CD8-positive, alpha-beta memory T cell (primary cell): ENCODE data around the gene OR8B12. TPM values are rescaled to one million over a fixed set of nuclear protein-coding genes. Genes with fewer than 3 reads are reported as not detected.

Experiments used
- CTCF ChIA-PET: fragments of 350-600 bp; sonication (Branson Sonifier 250); formaldehyde crosslinking; loops from one replicate; lab custom pipeline; 2021; ENCODE audit warnings: antibody characterized with exemption; lab: Charles Lee
- POLR2A ChIA-PET: fragments of 350-600 bp; sonication (Branson Sonifier 250); formaldehyde crosslinking; loops from one replicate; lab custom pipeline; 2021; ENCODE audit warnings: antibody characterized with exemption; lab: Charles Lee
- DNase-seq, 5 donors: peaks; one replicate each; pipeline versions ENCODE4 v3.0.0 to v3.0.0-alpha.2; 2020 to 2022; ENCODE audit warnings: mixed read lengths in 1 of 5
- H3K27ac ChIP-seq: one replicate; pipeline ENCODE4 v1.7.0; 2013; ENCODE audit warnings: low read depth, mild to moderate bottlenecking, low read length, moderate library complexity
- H3K27me3 ChIP-seq: 2 replicates; pipeline ENCODE4 v1.7.0; 2013; ENCODE audit warnings: low read length, mild to moderate bottlenecking; ENCODE audit not compliant: insufficient read depth, poor library complexity, severe bottlenecking
- H3K36me3 ChIP-seq: 2 replicates; pipeline ENCODE4 v1.7.0; 2013; ENCODE audit warnings: mild to moderate bottlenecking, low read length, moderate library complexity; ENCODE audit not compliant: insufficient read depth
- H3K4me1 ChIP-seq: 2 replicates; pipeline ENCODE4 v1.7.0; 2013; ENCODE audit warnings: mild to moderate bottlenecking, low read length, moderate library complexity; ENCODE audit not compliant: insufficient read depth
- H3K4me3 ChIP-seq: 2 replicates; pipeline ENCODE4 v1.7.0; 2013; ENCODE audit warnings: mild to moderate bottlenecking, low read length
- H3K9me3 ChIP-seq: 2 replicates; pipeline ENCODE4 v1.7.0; 2013; ENCODE audit warnings: mild to moderate bottlenecking, low read length
- H3K27ac Mint-ChIP-seq, 8 donors: one replicate each; pipeline ENCODE4 v1.8.0; 2020 to 2021; ENCODE audit warnings: mixed read lengths in 8 of 8, mild to moderate bottlenecking in 6 of 8, inconsistent platforms in 3 of 8, moderate library complexity in 3 of 8
- H3K27me3 Mint-ChIP-seq, 2 donors: one replicate each; pipeline ENCODE4 v1.8.0; 2020 to 2021; ENCODE audit warnings: mixed read lengths in 2 of 2, mild to moderate bottlenecking in 1 of 2, moderate library complexity in 1 of 2
- H3K36me3 Mint-ChIP-seq, 3 donors: one replicate each; pipeline ENCODE4 v1.8.0; 2020 to 2021; ENCODE audit warnings: mixed read lengths in 3 of 3, inconsistent platforms in 1 of 3, mild to moderate bottlenecking in 1 of 3
- H3K4me1 Mint-ChIP-seq, 3 donors: one replicate each; pipeline ENCODE4 v1.8.0; 2020 to 2021; ENCODE audit warnings: mixed read lengths in 3 of 3, inconsistent platforms in 1 of 3, mild to moderate bottlenecking in 1 of 3
- H3K4me3 Mint-ChIP-seq, 7 donors: one replicate each; pipeline ENCODE4 v1.8.0; 2020 to 2021; ENCODE audit warnings: mixed read lengths in 7 of 7, mild to moderate bottlenecking in 6 of 7, moderate library complexity in 4 of 7, inconsistent platforms in 2 of 7
- H3K9me3 Mint-ChIP-seq, 5 donors: one replicate each; pipeline ENCODE4 v1.8.0; 2020 to 2022; ENCODE audit warnings: mixed read lengths in 5 of 5, mild to moderate bottlenecking in 3 of 5, moderate library complexity in 2 of 5, inconsistent platforms in 1 of 5
- polyA plus RNA-seq: library from polyadenylated mRNA; unstranded; fragments of 300-500 nt; fragmentation: Illumina TruSeq; gene quantifications from one replicate; pipeline ENCODE4 v1.2.3, GENCODE V29; 2021
- total RNA-seq, 2 experiments: library from RNA; stranded (reverse); gene quantifications; one replicate each; pipeline ENCODE4 v1.2.3, GENCODE V29; 2021

The OR8B12 gene
- total and polyA plus RNA-seq, 3 experiments from 2014 or later = not detected

DNA sequence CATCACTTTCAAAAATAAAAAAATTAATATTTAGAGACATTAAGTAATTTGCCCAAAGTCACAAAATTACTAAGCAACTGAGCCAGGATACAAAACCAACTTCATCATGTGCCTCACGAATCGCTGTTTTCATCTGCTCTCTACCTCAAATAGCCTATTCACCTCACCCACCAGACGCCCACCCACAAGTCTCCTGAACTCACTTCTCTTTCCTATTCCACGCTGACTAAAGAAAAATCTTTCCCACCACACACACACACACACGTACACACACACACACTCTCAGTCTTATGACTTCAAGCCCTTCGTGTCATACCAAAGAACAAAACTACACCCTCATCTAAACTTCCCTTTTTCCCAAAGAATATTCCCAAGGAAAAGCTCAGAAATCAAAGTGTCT is 2.2 kb downstream of the OR8B12 start:
- no peaks in the 10 kb centered on the region for H3K27me3 ChIP-seq
- H3K27ac Mint-ChIP-seq = no peak overlapping the region
- no peaks in the 10 kb centered on the region for H3K4me1 ChIP-seq
- no peaks in the 10 kb centered on the region for H3K9me3 Mint-ChIP-seq
- ChIA-PET CTCF (no interaction called here), POLR2A (no interaction called here)
- H3K4me3 ChIP-seq = no peak overlapping the region
- no peaks in the 10 kb centered on the region for H3K36me3 Mint-ChIP-seq
- peaks cover 1 to 24% of the 10 kb centered on the region in 2 donors for H3K27me3 Mint-ChIP-seq
- DNase-seq = no peak
- H3K27ac ChIP-seq = no peak overlapping the region
- no peaks in the 10 kb centered on the region for H3K9me3 ChIP-seq
- H3K4me1 Mint-ChIP-seq = no peaks in the 10 kb centered on the region
- H3K4me3 Mint-ChIP-seq = no peak overlapping the region
- H3K36me3 ChIP-seq = no peaks in the 10 kb centered on the region

GRCh38 chr11:124538019-124538418 is 5.4 kb downstream of the OR8B12 start:
- Histone ChIP-seq H3K4me1 (no peaks in the 10 kb centered on the region), H3K27ac (no peak overlapping the region), H3K36me3 (no peaks in the 10 kb centered on the region), H3K27me3 (no peaks in the 10 kb centered on the region), H3K9me3 (no peaks in the 10 kb centered on the region), H3K4me3 (no peak overlapping the region)
- ChIA-PET CTCF (no interaction called here), POLR2A (no interaction called here)
- Mint-ChIP-seq H3K27me3 (peaks cover 4 to 32% of the 10 kb centered on the region in 2 donors), H3K9me3 (no peaks in the 10 kb centered on the region), H3K4me3 (no peak overlapping the region), H3K4me1 (no peaks in the 10 kb centered on the region), H3K36me3 (no peaks in the 10 kb centered on the region), H3K27ac (no peak overlapping the region)
- DNase-seq = no peak

GRCh38 chr11:124536520-124536919 is 6.9 kb downstream of the OR8B12 start:
- CTCF ChIA-PET = no interaction called here
- no peak for DNase-seq
- POLR2A ChIA-PET = no interaction called here
- H3K4me3 ChIP-seq = no peak overlapping the region
- no peaks in the 10 kb centered on the region for H3K27me3 ChIP-seq
- H3K27ac ChIP-seq = no peak overlapping the region
- H3K4me1 ChIP-seq = no peaks in the 10 kb centered on the region
- no peaks in the 10 kb centered on the region for H3K36me3 ChIP-seq
- no peak overlapping the region for H3K27ac Mint-ChIP-seq
- no peaks in the 10 kb centered on the region for H3K4me1 Mint-ChIP-seq
- H3K9me3 Mint-ChIP-seq = peaks cover 0 to 1% (median 0%) of the 10 kb centered on the region in 5 donors
- peaks cover 4 to 31% of the 10 kb centered on the region in 2 donors for H3K27me3 Mint-ChIP-seq
- no peak overlapping the region for H3K4me3 Mint-ChIP-seq
- no peaks in the 10 kb centered on the region for H3K9me3 ChIP-seq
- no peaks in the 10 kb centered on the region for H3K36me3 Mint-ChIP-seq

DNA sequence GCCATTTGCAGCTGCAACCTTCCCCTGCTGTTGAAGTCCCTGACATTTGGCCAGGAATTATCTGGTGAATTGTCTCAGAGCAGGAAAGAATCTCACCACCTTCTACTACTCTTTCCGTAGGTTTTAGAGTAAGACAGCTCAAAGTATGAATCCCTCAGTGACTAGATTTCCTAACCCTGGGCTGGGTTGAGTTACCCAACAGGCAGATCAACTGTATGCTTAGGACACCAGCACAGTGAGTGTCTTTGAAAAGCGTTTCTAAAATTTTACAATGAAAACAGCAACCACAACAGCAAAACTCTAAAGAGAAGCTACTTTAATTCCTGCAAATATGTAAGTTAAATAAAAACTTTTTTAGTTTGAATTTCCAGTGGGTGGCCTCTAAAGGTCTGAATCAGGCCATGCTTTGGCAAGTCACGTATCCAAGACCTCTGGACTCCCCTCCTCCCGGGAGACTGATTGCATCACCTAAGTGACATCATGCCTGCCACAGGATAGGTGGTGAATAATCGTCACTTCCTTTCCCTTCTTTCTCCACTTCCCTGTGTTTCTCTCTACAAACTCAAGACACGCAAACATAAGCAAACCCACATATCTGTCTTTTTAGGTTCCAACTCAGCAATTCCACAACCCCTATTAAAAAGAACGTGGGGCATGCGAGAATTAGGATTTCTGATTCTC is 7.8 kb downstream of the OR8B12 start:
- no peaks in the 10 kb centered on the region for H3K36me3 Mint-ChIP-seq
- Histone ChIP-seq H3K27ac (no peak overlapping the region), H3K4me1 (no peaks in the 10 kb centered on the region), H3K9me3 (no peaks in the 10 kb centered on the region), H3K36me3 (no peaks in the 10 kb centered on the region), H3K4me3 (no peak overlapping the region), H3K27me3 (no peaks in the 10 kb centered on the region)
- no peak for DNase-seq
- peaks cover 0 to 2% (median 0%) of the 10 kb centered on the region in 5 donors for H3K9me3 Mint-ChIP-seq
- no peaks in the 10 kb centered on the region for H3K4me1 Mint-ChIP-seq
- H3K4me3 Mint-ChIP-seq = no peak overlapping the region
- ChIA-PET POLR2A (no interaction called here), CTCF (no interaction called here)
- no peak overlapping the region for H3K27ac Mint-ChIP-seq
- peaks cover 4 to 36% of the 10 kb centered on the region in 2 donors for H3K27me3 Mint-ChIP-seq

DNA sequence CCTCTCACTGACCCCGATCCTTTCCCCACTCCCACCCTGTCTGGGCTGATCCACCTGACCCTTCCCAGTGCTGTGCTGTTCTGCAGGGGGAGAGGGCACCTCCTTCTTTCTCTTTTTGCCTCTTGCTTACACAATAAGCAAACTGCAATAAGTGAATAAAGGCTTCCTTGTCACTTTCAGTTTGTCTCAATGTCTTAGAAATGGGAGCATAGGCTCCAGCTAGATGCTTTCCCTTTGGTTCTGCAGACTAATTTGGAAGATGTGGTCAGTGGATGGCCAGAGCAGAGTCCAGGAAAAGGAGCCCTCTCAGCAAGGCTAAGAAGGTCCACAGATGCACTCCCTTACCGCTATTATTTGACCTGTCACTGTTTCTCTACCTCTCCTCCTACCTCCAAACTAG is 9.4 kb downstream of the OR8B12 start:
- Histone ChIP-seq H3K4me3 (no peak overlapping the region), H3K27ac (no peak overlapping the region), H3K36me3 (no peaks in the 10 kb centered on the region), H3K27me3 (no peaks in the 10 kb centered on the region), H3K9me3 (no peaks in the 10 kb centered on the region), H3K4me1 (no peaks in the 10 kb centered on the region)
- H3K27ac Mint-ChIP-seq = no peak overlapping the region
- DNase-seq = no peak
- peaks cover 0 to 5% (median 3%) of the 10 kb centered on the region in 5 donors for H3K9me3 Mint-ChIP-seq
- peaks cover 4 to 46% of the 10 kb centered on the region in 2 donors for H3K27me3 Mint-ChIP-seq
- H3K36me3 Mint-ChIP-seq = no peaks in the 10 kb centered on the region
- no peak overlapping the region for H3K4me3 Mint-ChIP-seq
- ChIA-PET CTCF (no interaction called here), POLR2A (no interaction called here)
- H3K4me1 Mint-ChIP-seq = no peaks in the 10 kb centered on the region

DNA sequence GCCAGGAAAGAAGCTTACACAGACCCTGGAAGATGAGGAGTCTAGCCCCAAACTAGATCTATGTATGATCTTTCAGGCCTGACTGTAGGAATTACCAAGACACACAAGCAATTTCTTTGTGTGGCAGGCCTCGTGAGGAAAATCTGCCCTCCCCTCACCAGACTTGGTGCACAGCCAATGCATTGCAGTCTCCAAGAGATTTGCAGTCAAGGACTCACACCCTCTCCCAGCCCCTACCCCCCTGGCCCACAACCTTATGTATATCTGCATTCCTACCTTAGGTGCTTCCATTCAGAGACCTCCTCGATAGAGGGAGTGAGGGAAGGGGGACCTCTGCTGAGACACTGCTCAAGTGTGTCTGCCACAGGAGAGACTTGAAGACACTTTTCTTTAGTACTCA is 9.8 kb downstream of the OR8B12 start:
- H3K4me3 Mint-ChIP-seq = no peak overlapping the region
- H3K36me3 Mint-ChIP-seq = no peaks in the 10 kb centered on the region
- DNase-seq = no peak
- Histone ChIP-seq H3K36me3 (no peaks in the 10 kb centered on the region), H3K4me1 (no peaks in the 10 kb centered on the region), H3K9me3 (no peaks in the 10 kb centered on the region), H3K27ac (no peak overlapping the region), H3K4me3 (no peak overlapping the region), H3K27me3 (no peaks in the 10 kb centered on the region)
- H3K27ac Mint-ChIP-seq = no peak overlapping the region
- POLR2A ChIA-PET = no interaction called here
- peaks cover 0 to 9% (median 5%) of the 10 kb centered on the region in 5 donors for H3K9me3 Mint-ChIP-seq
- H3K4me1 Mint-ChIP-seq = no peaks in the 10 kb centered on the region
- CTCF ChIA-PET = no interaction called here
- peaks cover 4 to 50% of the 10 kb centered on the region in 2 donors for H3K27me3 Mint-ChIP-seq

- no peak overlapping the region for H3K27ac Mint-ChIP-seq
- H3K4me1 Mint-ChIP-seq = no peaks in the 10 kb centered on the region
- Histone ChIP-seq H3K9me3 (no peaks in the 10 kb centered on the region), H3K4me1 (no peaks in the 10 kb centered on the region), H3K27ac (no peak overlapping the region), H3K36me3 (no peaks in the 10 kb centered on the region), H3K4me3 (no peak overlapping the region), H3K27me3 (no peaks in the 10 kb centered on the region)
- H3K4me3 Mint-ChIP-seq = no peak overlapping the region
- ChIA-PET CTCF (no interaction called here), POLR2A (no interaction called here)
- H3K27me3 Mint-ChIP-seq = no peaks in the 10 kb centered on the region
- no peak for DNase-seq
- no peaks in the 10 kb centered on the region for H3K36me3 Mint-ChIP-seq
- H3K9me3 Mint-ChIP-seq = no peaks in the 10 kb centered on the region
Observed at GRCh38 chr11:124520550-124520854, 23.0 kb downstream of the OR8B12 start.

GRCh38 chr11:124519850-124520549 is 23.5 kb downstream of the OR8B12 start:
- H3K4me1 Mint-ChIP-seq = no peaks in the 10 kb centered on the region
- no peak overlapping the region for H3K4me3 Mint-ChIP-seq
- H3K27me3 Mint-ChIP-seq = no peaks in the 10 kb centered on the region
- no peaks in the 10 kb centered on the region for H3K36me3 Mint-ChIP-seq
- ChIA-PET POLR2A (no interaction called here), CTCF (no interaction called here)
- H3K27ac Mint-ChIP-seq = no peak overlapping the region
- Histone ChIP-seq H3K27ac (no peak overlapping the region), H3K4me1 (no peaks in the 10 kb centered on the region), H3K4me3 (no peak overlapping the region), H3K9me3 (no peaks in the 10 kb centered on the region), H3K36me3 (no peaks in the 10 kb centered on the region), H3K27me3 (no peaks in the 10 kb centered on the region)
- no peaks in the 10 kb centered on the region for H3K9me3 Mint-ChIP-seq
- DNase-seq = no peak
